ENCODE results near the gene MYOF. TPM values are rescaled to one million over a fixed set of nuclear protein-coding genes. Genes with fewer than 3 reads are reported as not detected.
A peak's percentile ranks its signal among the peaks of the same experiment; 100 is the strongest.

Gene MYOF
- total RNA-seq, 1 experiment from 2014 or later, result 376 TPM

- H3K36me3 ChIP-seq (ENCODE audit: control insufficient read depth, insufficient read depth, low read length), result peaks cover 63% of the 10 kb centered on the region
- no peaks in the 10 kb centered on the region for H3K9me3 ChIP-seq (ENCODE audit: control insufficient read depth, insufficient read depth, low read depth, low read length)
- POLR2A ChIA-PET, result no interaction called here
- DNase-seq (ENCODE audit: low read depth, low spot score) (no peak), ATAC-seq (no peak)
- in situ Hi-C loops (cut with HindIII; ENCODE audit: low pct_unique_long_range_greater_than_20kb, low sequenced_read_pairs), result no loop called here
- intact Hi-C loops (cut with micrococcal nuclease; ENCODE audit: unreplicated experiment), result no loop called here
- CTCF ChIA-PET, result no interaction called here
- no peak overlapping the region for H3K4me3 ChIP-seq (ENCODE audit: low read depth in 2 of 2, low read length in 2 of 2)
- no peaks in the 10 kb centered on the region for H3K27me3 ChIP-seq (ENCODE audit: control insufficient read depth, insufficient read depth, low read length)
- H3K27ac ChIP-seq (ENCODE audit: low read length), result no peak overlapping the region
- no TSS peak for BruUV-seq (replicated peaks)
- TF ChIP-seq REST (IDR thresholded peaks at IDR 0.05; ENCODE audit: insufficient read depth in 1 of 2, low read depth in 2 of 2, low read length in 1 of 2) (no peak), POLR2AphosphoS5 (IDR thresholded peaks at IDR 0.05; ENCODE audit: low read depth, low read length) (no peak), TCF7L2 (IDR thresholded peaks at IDR 0.05; ENCODE audit: low read depth, low read length) (no peak), SIN3A (IDR thresholded peaks at IDR 0.05; ENCODE audit: borderline replicate concordance, insufficient read depth, low read depth, low read length) (no peak)
- TF ChIP-seq, protein P1, sequence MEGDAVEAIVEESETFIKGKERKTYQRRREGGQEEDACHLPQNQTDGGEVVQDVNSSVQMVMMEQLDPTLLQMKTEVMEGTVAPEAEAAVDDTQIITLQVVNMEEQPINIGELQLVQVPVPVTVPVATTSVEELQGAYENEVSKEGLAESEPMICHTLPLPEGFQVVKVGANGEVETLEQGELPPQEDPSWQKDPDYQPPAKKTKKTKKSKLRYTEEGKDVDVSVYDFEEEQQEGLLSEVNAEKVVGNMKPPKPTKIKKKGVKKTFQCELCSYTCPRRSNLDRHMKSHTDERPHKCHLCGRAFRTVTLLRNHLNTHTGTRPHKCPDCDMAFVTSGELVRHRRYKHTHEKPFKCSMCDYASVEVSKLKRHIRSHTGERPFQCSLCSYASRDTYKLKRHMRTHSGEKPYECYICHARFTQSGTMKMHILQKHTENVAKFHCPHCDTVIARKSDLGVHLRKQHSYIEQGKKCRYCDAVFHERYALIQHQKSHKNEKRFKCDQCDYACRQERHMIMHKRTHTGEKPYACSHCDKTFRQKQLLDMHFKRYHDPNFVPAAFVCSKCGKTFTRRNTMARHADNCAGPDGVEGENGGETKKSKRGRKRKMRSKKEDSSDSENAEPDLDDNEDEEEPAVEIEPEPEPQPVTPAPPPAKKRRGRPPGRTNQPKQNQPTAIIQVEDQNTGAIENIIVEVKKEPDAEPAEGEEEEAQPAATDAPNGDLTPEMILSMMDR (IDR thresholded peaks at IDR 0.05), result no peak
- no peaks in the 10 kb centered on the region for H3K4me1 ChIP-seq (ENCODE audit: control insufficient read depth, insufficient read depth, low read length)
These were observed 148.0 kb downstream of the MYOF start for GRCh38 chr10:93334181-93334580.

- no peak; the same call in 1 of the 2 replicates for ATAC-seq
- intact Hi-C loops (cut with micrococcal nuclease; ENCODE audit: unreplicated experiment) (no loop called here), in situ Hi-C loops (cut with HindIII; ENCODE audit: low pct_unique_long_range_greater_than_20kb, low sequenced_read_pairs) (no loop called here)
- Histone ChIP-seq H3K9me3 (ENCODE audit: control insufficient read depth, insufficient read depth, low read depth, low read length) (no peaks in the 10 kb centered on the region), H3K4me1 (ENCODE audit: control insufficient read depth, insufficient read depth, low read length) (no peaks in the 10 kb centered on the region), H3K27ac (ENCODE audit: low read length) (0 out of 2 replicates have a peak overlapping the region, but pooled peaks have one; percentile 12), H3K4me3 (ENCODE audit: low read depth in 2 of 2, low read length in 2 of 2) (no peak overlapping the region), H3K36me3 (ENCODE audit: control insufficient read depth, insufficient read depth, low read length) (peaks cover 65% of the 10 kb centered on the region), H3K27me3 (ENCODE audit: control insufficient read depth, insufficient read depth, low read length) (no peaks in the 10 kb centered on the region)
- DNase-seq (ENCODE audit: low read depth, low spot score), result no peak
- TF ChIP-seq, protein P1 (IDR thresholded peaks at IDR 0.05), result no peak
- no peak for TF ChIP-seq SIN3A (IDR thresholded peaks at IDR 0.05; ENCODE audit: borderline replicate concordance, insufficient read depth, low read depth, low read length)
- TF ChIP-seq TCF7L2 (IDR thresholded peaks at IDR 0.05; ENCODE audit: low read depth, low read length), result no peak
- no peak for TF ChIP-seq POLR2AphosphoS5 (IDR thresholded peaks at IDR 0.05; ENCODE audit: low read depth, low read length)
- TF ChIP-seq REST (IDR thresholded peaks at IDR 0.05; ENCODE audit: insufficient read depth in 1 of 2, low read depth in 2 of 2, low read length in 1 of 2), result no peak
- no TSS peak for BruUV-seq (replicated peaks)
- ChIA-PET CTCF (no interaction called here), POLR2A (no interaction called here)
These were observed 148.7 kb downstream of the MYOF start for GRCh38 chr10:93333278-93333978.
